ENCODE measurements around the gene PCSK6. TPM values are rescaled to one million over a fixed set of nuclear protein-coding genes. Genes with fewer than 3 reads are reported as not detected.

PCSK6 gene
- total RNA-seq, 1 experiment from 2014 or later: 3.7 TPM

- Histone ChIP-seq H3K27ac (ENCODE audit: low read length) (no peak overlapping the region), H3K9me3 (ENCODE audit: low read length) (no peaks in the 10 kb centered on the region), H3K36me3 (ENCODE audit: low read depth, low read length) (no peaks in the 10 kb centered on the region), H3K4me1 (ENCODE audit: insufficient read depth, low read length) (peaks cover 11% of the 10 kb centered on the region), H3K4me3 (ENCODE audit: low read length) (no peak overlapping the region), H4K20me1 (ENCODE audit: low read length) (no peaks in the 10 kb centered on the region), H3K27me3 (ENCODE audit: low read length) (no peaks in the 10 kb centered on the region), H3K9ac (ENCODE audit: low read length) (no peak overlapping the region), H2AFZ (ENCODE audit: low read length) (no peak overlapping the region), H3K4me2 (ENCODE audit: low read length) (no peak overlapping the region), H3K79me2 (ENCODE audit: low read length) (no peaks in the 10 kb centered on the region), H3K9me2 (replicated peaks; ENCODE audit: low read length) (no peaks in the 10 kb centered on the region), H3F3A (ENCODE audit: low read length, unreplicated experiment) (no peaks in the 10 kb centered on the region)
- DNase-seq: no peak
- ChIA-PET POLR2A (ENCODE audit: unreplicated experiment) (no interaction called here), CTCF (no interaction called here)
- BruUV-seq (replicated peaks): no TSS peak
- intact Hi-C loops (cut with micrococcal nuclease): no loop called here
- TF ChIP-seq EZH2phosphoT487 (IDR thresholded peaks at IDR 0.05; ENCODE audit: borderline replicate concordance, low read length) (no peak), CTCF (conservative IDR thresholded peaks at IDR 0.05; ENCODE audit: low read depth, low read length) (no peak), EZH2 (IDR thresholded peaks at IDR 0.05; ENCODE audit: low read length, unreplicated experiment) (no peak)
- no peak for ATAC-seq
Measured at GRCh38 chr15:101479342-101479845, 10.1 kb downstream of the PCSK6 start.

DNA sequence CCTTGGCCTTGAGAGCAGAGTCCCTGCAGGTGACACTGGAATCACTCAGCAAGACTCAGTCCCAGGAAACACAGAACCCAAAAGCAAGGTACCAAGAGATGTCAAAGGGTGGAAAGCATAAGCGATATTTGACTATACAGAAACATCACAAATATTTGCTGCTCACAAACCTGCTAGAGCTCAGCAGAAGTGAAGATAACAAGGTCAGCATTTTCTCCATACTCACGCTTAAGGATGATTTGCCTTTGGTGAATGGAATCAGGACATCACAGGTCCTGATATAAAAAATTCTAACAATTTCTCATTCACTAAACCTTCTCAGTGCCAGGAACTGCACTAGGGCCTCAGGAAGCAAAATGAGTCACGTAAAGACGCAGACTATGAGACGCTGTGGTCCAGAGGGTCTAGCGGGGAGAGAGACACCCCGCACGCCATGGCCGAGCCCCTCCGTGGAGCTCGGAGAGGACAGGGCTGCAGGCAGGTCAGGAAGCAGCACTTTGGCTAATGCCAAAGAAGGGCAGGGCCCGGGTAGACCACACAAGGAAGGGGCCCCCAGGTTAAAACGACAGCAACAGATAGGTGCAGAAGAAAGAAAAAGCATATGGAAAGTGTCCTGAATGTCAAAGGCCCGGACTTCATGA, 10.7 kb downstream of the PCSK6 start:
- DNase-seq: no peak
- peaks cover 11% of the 10 kb centered on the region for H3K4me1 ChIP-seq (ENCODE audit: insufficient read depth, low read length)

More for the DNA sequence above, 10.7 kb downstream of the PCSK6 start:
- Histone ChIP-seq H3K36me3 (ENCODE audit: low read depth, low read length) (no peaks in the 10 kb centered on the region), H3K79me2 (ENCODE audit: low read length) (no peaks in the 10 kb centered on the region), H3K4me3 (ENCODE audit: low read length) (no peak overlapping the region), H3K4me2 (ENCODE audit: low read length) (no peak overlapping the region), H3K27me3 (ENCODE audit: low read length) (0 out of 2 replicates have a peak, but pooled peaks cover 4% of the 10 kb centered on the region), H3F3A (ENCODE audit: low read length, unreplicated experiment) (no peaks in the 10 kb centered on the region), H2AFZ (ENCODE audit: low read length) (no peak overlapping the region), H3K9me3 (ENCODE audit: low read length) (no peaks in the 10 kb centered on the region), H3K9ac (ENCODE audit: low read length) (no peak overlapping the region), H4K20me1 (ENCODE audit: low read length) (no peaks in the 10 kb centered on the region), H3K9me2 (replicated peaks; ENCODE audit: low read length) (no peaks in the 10 kb centered on the region), H3K27ac (ENCODE audit: low read length) (no peak overlapping the region)
- ChIA-PET CTCF (no interaction called here), POLR2A (ENCODE audit: unreplicated experiment) (no interaction called here)
- no peak for ATAC-seq
- TF ChIP-seq EZH2phosphoT487 (IDR thresholded peaks at IDR 0.05; ENCODE audit: borderline replicate concordance, low read length): no peak
- TF ChIP-seq CTCF (conservative IDR thresholded peaks at IDR 0.05; ENCODE audit: low read depth, low read length): no peak
- no peak for TF ChIP-seq EZH2 (IDR thresholded peaks at IDR 0.05; ENCODE audit: low read length, unreplicated experiment)
- intact Hi-C loops (cut with micrococcal nuclease): no loop called here
- BruUV-seq (replicated peaks): no TSS peak

Measured in PC-3 (cell line).